ENCODE results near the gene DGCR6. TPM values are rescaled to one million over a fixed set of nuclear protein-coding genes. Genes with fewer than 3 reads are reported as not detected.

DGCR6 gene
- 0.71 and 1.3 TPM in 2 replicates for total RNA-seq

DNA sequence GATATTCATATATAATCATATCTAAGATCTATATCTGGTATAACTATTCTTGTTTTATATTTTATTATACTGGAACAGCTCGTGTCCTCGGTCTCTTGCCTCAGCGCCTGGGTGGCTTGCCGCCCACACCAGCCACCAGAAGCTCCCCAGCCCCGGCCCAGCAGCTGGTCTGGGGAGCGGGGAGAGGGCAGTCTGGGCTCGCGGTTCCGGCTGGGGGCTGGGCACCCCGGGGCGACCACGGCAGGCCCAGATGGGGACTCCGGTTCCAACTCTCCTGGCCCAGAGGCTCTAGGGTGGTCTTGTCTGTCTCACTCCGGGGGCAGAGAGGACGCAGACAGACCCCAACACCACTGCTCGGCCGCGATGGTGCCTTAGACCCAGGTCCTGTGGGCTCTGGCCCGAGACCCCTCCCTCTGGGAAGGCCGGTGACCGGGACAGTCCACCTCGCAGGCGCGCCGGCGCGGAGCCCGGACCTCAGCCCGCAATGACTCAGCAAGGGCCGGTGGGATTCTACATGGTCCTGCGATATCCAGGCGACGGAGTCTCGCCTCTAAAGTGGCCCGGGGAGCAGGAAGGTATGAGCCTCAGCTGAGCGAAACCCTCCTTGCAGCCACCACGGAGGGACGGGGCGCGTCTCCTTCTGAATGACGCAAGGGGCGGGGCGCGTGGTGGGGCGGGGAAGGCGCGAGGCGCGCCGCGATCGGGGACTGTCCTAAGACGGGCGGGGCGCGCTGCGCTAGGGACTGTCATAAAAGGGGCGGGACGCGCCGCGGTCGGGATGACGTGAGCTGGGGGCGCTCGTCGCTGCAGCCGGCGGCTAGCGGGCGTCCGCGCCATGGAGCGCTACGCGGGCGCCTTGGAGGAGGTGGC, at the start of gene DGCR6:
TSS of gene DGCR6 (plus strand) at position 781 of the 870 bp plus-strand sequence. CDS start at position 836, 55 bp downstream.

DNA sequence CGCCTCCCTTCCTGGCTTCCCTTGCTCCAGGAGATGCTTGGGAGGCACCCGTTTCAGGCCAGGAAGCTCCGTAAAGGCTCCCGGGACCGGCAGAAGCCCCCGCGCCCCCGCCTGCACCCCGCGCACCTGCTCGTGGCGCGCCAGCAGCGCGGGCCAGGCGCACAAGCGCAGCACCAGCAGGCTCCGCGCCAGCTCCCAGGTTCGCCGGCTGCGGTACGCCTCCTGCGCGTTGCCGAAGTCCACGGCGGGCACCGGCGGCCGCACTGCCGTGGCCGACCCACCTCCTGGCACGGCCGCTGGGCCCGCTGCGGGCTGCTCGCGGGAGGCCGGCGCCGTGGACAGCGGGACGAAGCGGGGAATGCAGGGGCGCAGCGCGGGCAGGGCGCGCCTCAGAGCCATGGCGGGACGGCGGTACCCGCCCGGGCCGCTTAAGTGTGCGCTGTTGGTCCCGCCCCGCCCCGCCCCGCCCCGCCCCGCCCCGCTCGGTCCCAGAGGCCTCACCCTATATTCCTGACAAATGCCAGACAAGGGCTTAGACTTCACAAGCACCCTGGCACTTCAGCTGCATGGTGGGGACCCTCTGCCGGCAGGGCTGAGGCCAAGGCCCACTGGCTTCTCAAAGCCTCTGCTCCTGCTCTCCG, 29.9 kb downstream of the DGCR6 start, which contains the start of gene PRODH:
TSS of gene PRODH (minus strand) at position 405 of the 641 bp plus-strand sequence. CDS start at position 399, 6 bp downstream.

Other genes starting within 250 kb of the DGCR6 start
- under 0.01 and 0.18 TPM in 2 replicates for gene PRODH, start 30.0 kb downstream of the DGCR6 start, total RNA-seq
- gene DGCR2, start 216.1 kb downstream of the DGCR6 start, total RNA-seq = 35.1 and 44.9 TPM in 2 replicates
- not detected in 2 replicates for gene TSSK2, start 225.0 kb downstream of the DGCR6 start, total RNA-seq
- gene ESS2, start 238.3 kb downstream of the DGCR6 start, total RNA-seq = 5.8 and 6.3 TPM in 2 replicates
- gene GSC2, start 244.0 kb downstream of the DGCR6 start, total RNA-seq = not detected in 2 replicates

Measured in smooth muscle cell of bladder (primary cell).